PC-9 (cell line): ENCODE data around the gene IMMP1L. TPM values are rescaled to one million over a fixed set of nuclear protein-coding genes. Genes with fewer than 3 reads are reported as not detected.

Experiments used
- BruUV-seq: library from RNA; stranded (reverse); fragments of 400-500 nt; replicated peaks from 2 replicates; lab custom pipeline; 2021; lab: Mats Ljungman, UMichigan
- CTCF ChIA-PET: fragments of 300-600 bp; sonication (Branson Sonifier 250); formaldehyde crosslinking; loops from one replicate; lab custom pipeline; 2022; ENCODE audit warnings: antibody characterized with exemption; lab: Charles Lee
- POLR2A ChIA-PET: fragments of 300-600 bp; sonication (Branson Sonifier 250); formaldehyde crosslinking; loops from one replicate; lab custom pipeline; 2022; ENCODE audit warnings: antibody characterized with exemption; ENCODE audit not compliant: unreplicated experiment; lab: Charles Lee
- DNase-seq, 2 experiments: peaks; one replicate each; pipeline versions ENCODE4 v3.0.0 to v3.0.0-alpha.2; 2015 to 2022; ENCODE audit warnings: mixed read lengths in 1 of 2
- H2AFZ ChIP-seq: fragments of 200-600 bp; sonication (generic); 2 replicates; pipeline ENCODE4 v1.8.1; 2017; ENCODE audit warnings: antibody characterized with exemption
- H3F3A ChIP-seq: fragments of 200-600 bp; sonication (generic); 2 replicates; pipeline ENCODE4 v1.8.1; 2017; ENCODE audit warnings: antibody characterized with exemption, mild to moderate bottlenecking, low read depth; ENCODE audit not compliant: insufficient read depth
- H3K27ac ChIP-seq: fragments of 200-600 bp; sonication (generic); 2 replicates; pipeline ENCODE4 v1.6.1; 2016; ENCODE audit warnings: mixed run types
- H3K27me3 ChIP-seq: fragments of 200-600 bp; sonication (generic); 2 replicates; pipeline ENCODE4 v1.6.1; 2016; ENCODE audit warnings: low read depth, mixed run types; ENCODE audit not compliant: insufficient read depth
- H3K36me3 ChIP-seq: fragments of 200-600 bp; sonication (generic); 2 replicates; pipeline ENCODE4 v1.6.1; 2016; ENCODE audit warnings: low read depth, mixed run types
- H3K4me1 ChIP-seq: fragments of 200-600 bp; sonication (generic); replicated peaks from 2 replicates; pipeline ENCODE4 v1.6.1; 2016; ENCODE audit warnings: mixed run types; ENCODE audit not compliant: insufficient read depth
- H3K4me2 ChIP-seq: fragments of 200-600 bp; sonication (generic); 2 replicates; pipeline ENCODE4 v1.6.1; 2017; ENCODE audit warnings: mixed run types
- H3K4me3 ChIP-seq: fragments of 200-600 bp; sonication (generic); 2 replicates; pipeline ENCODE4 v1.6.1; 2016; ENCODE audit warnings: mixed run types
- H3K79me2 ChIP-seq: fragments of 200-600 bp; sonication (generic); 2 replicates; pipeline ENCODE4 v1.6.1; 2017; ENCODE audit warnings: low read depth, mixed run types
- H3K9me2 ChIP-seq: fragments of 200-600 bp; sonication (generic); 2 replicates; pipeline ENCODE4 v1.8.1; 2017; ENCODE audit warnings: mild to moderate bottlenecking; ENCODE audit not compliant: insufficient read depth
- H3K9me3 ChIP-seq: fragments of 200-600 bp; sonication (generic); 2 replicates; pipeline ENCODE4 v1.8.1; 2016; ENCODE audit warnings: low read depth; ENCODE audit not compliant: insufficient read depth
- H4K20me1 ChIP-seq: fragments of 200-600 bp; sonication (generic); 2 replicates; pipeline ENCODE4 v1.8.1; 2017; ENCODE audit not compliant: insufficient read depth
- EZH2 ChIP-seq: fragments of 200-600 bp; sonication (generic); IDR thresholded peaks from 2 replicates; pipeline ENCODE4 v1.8.0; 2017; ENCODE audit warnings: antibody characterized with exemption, low read depth
- intact Hi-C: fragments of 100-400 bp; cut with micrococcal nuclease; formaldehyde crosslinking; loops from one replicate; pipeline ENCODE4 v1.10.0; 2022; ENCODE audit not compliant: unreplicated experiment
- total RNA-seq: library from RNA; stranded (reverse); gene quantifications from 2 replicates; pipeline ENCODE4 v1.2.3, GENCODE V29; 2021
- TF ChIP-seq, protein P1 (sequence below): fragments of 200-600 bp; sonication (generic); conservative IDR thresholded peaks from 2 replicates; pipeline ENCODE4 v1.6.1; 2017; ENCODE audit warnings: mixed run types, antibody characterized with exemption, mild to moderate bottlenecking, moderate library complexity

IMMP1L gene
- total RNA-seq, 1 experiment from 2014 or later, result 41.9 TPM

- ChIA-PET CTCF (no interaction called here), POLR2A (no interaction called here)
- H3K9me2 ChIP-seq, result no peaks in the 10 kb centered on the region
- no peaks in the 10 kb centered on the region for H3K79me2 ChIP-seq
- no TSS peak for BruUV-seq
- H3K4me2 ChIP-seq, result no peak overlapping the region
- H4K20me1 ChIP-seq, result no peaks in the 10 kb centered on the region
- no peak overlapping the region for H2AFZ ChIP-seq
- intact Hi-C loops, result no loop called here
- DNase-seq, result no peak
- H3K4me3 ChIP-seq, result no peak overlapping the region
- H3F3A ChIP-seq, result no peaks in the 10 kb centered on the region
- H3K27me3 ChIP-seq, result no peaks in the 10 kb centered on the region
- no peak overlapping the region for H3K27ac ChIP-seq
- H3K9me3 ChIP-seq, result no peaks in the 10 kb centered on the region
- H3K4me1 ChIP-seq, result no peaks in the 10 kb centered on the region
- H3K36me3 ChIP-seq, result no peaks in the 10 kb centered on the region
- TF ChIP-seq, protein P1, sequence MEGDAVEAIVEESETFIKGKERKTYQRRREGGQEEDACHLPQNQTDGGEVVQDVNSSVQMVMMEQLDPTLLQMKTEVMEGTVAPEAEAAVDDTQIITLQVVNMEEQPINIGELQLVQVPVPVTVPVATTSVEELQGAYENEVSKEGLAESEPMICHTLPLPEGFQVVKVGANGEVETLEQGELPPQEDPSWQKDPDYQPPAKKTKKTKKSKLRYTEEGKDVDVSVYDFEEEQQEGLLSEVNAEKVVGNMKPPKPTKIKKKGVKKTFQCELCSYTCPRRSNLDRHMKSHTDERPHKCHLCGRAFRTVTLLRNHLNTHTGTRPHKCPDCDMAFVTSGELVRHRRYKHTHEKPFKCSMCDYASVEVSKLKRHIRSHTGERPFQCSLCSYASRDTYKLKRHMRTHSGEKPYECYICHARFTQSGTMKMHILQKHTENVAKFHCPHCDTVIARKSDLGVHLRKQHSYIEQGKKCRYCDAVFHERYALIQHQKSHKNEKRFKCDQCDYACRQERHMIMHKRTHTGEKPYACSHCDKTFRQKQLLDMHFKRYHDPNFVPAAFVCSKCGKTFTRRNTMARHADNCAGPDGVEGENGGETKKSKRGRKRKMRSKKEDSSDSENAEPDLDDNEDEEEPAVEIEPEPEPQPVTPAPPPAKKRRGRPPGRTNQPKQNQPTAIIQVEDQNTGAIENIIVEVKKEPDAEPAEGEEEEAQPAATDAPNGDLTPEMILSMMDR, result no peak
- no peak for TF ChIP-seq EZH2
Measured at GRCh38 chr11:31529701-31530100, 20.3 kb upstream of the IMMP1L start.

- TF ChIP-seq, protein P1, result no peak
- no peak for TF ChIP-seq EZH2
- DNase-seq, result no peak
- H3K4me2 ChIP-seq, result no peak overlapping the region
- H3F3A ChIP-seq, result no peaks in the 10 kb centered on the region
- H3K9me2 ChIP-seq, result no peaks in the 10 kb centered on the region
- no peaks in the 10 kb centered on the region for H3K79me2 ChIP-seq
- POLR2A ChIA-PET, result no interaction called here
- no peak overlapping the region for H3K4me3 ChIP-seq
- CTCF ChIA-PET, result no interaction called here
- H3K27me3 ChIP-seq, result no peaks in the 10 kb centered on the region
- intact Hi-C loops, result no loop called here
- H3K9me3 ChIP-seq, result no peaks in the 10 kb centered on the region
- H4K20me1 ChIP-seq, result no peaks in the 10 kb centered on the region
- H3K27ac ChIP-seq, result no peak overlapping the region
- H2AFZ ChIP-seq, result no peak overlapping the region
- no peaks in the 10 kb centered on the region for H3K36me3 ChIP-seq
- no peaks in the 10 kb centered on the region for H3K4me1 ChIP-seq
- no TSS peak for BruUV-seq
Measured at GRCh38 chr11:31529189-31529588, 19.8 kb upstream of the IMMP1L start.

DNA sequence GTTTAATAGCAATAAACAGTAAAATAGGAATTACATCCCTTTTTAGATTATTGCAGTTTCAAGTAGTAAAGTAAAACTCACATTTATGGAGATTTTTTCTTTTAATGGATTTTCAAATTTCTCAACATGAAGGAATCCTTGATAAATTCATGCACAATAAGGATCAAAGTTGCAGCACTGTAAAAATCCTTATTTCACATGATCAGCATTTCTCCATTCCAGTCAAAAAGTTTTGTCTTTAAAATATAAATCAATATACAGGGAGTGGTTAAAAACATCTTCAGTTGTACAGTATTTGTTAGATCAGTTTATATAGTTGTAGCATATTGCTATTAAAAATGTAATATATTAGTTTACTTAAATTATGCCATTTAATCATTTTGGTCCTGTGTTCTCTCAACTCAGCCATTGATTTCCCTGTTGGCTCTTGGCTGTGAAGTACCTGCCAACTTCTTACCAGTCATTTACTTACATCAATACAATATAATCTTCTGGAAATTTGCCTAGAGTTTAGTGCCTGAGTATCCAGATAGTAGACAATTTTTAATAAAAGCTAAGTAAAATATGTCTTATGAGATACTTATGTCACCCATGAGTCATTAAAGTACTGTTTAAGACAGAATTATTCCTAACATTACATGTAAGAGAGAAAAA lies 12.2 kb upstream of the IMMP1L start:
- CTCF ChIA-PET, result no interaction called here
- H2AFZ ChIP-seq, result no peak overlapping the region
- no peaks in the 10 kb centered on the region for H3K27me3 ChIP-seq
- H3K36me3 ChIP-seq, result no peaks in the 10 kb centered on the region
- POLR2A ChIA-PET, result no interaction called here
- intact Hi-C loops, result no loop called here
- no peak overlapping the region for H3K27ac ChIP-seq
- no peaks in the 10 kb centered on the region for H4K20me1 ChIP-seq
- H3K4me3 ChIP-seq, result no peak overlapping the region
- TF ChIP-seq, protein P1, result no peak
- no peak for TF ChIP-seq EZH2
- H3K79me2 ChIP-seq, result no peaks in the 10 kb centered on the region
- H3K9me2 ChIP-seq, result no peaks in the 10 kb centered on the region
- no peak overlapping the region for H3K4me2 ChIP-seq
- no peaks in the 10 kb centered on the region for H3K9me3 ChIP-seq
- no peaks in the 10 kb centered on the region for H3F3A ChIP-seq
- no TSS peak for BruUV-seq
- DNase-seq, result no peak
- H3K4me1 ChIP-seq, result no peaks in the 10 kb centered on the region
